Measurements from ENCODE around the gene TTC38.

Gene TTC38

GRCh38 chr22:46280063-46280817, 12.4 kb downstream of the TTC38 start:
- no peak for DNase-seq (ENCODE audit: low spot score)
- no peak for TF ChIP-seq CTCF (IDR thresholded peaks at IDR 0.05; ENCODE audit: extremely low read depth, missing control alignments)

- DNase-seq (ENCODE audit: low spot score) = no peak
- no peak for TF ChIP-seq CTCF (IDR thresholded peaks at IDR 0.05; ENCODE audit: extremely low read depth, missing control alignments)
Observed at GRCh38 chr22:46280999-46281623, 13.3 kb downstream of the TTC38 start.

- no peak for TF ChIP-seq CTCF (IDR thresholded peaks at IDR 0.05; ENCODE audit: extremely low read depth, missing control alignments)
Observed at GRCh38 chr22:46281866-46282678, 14.3 kb downstream of the TTC38 start.

GRCh38 chr22:46286006-46286405, 18.2 kb downstream of the TTC38 start:
- no peak for TF ChIP-seq CTCF (IDR thresholded peaks at IDR 0.05; ENCODE audit: extremely low read depth, missing control alignments)
- DNase-seq (ENCODE audit: low spot score) = no peak

More at GRCh38 chr22:46281866-46282678, 14.3 kb downstream of the TTC38 start:
- no peak for DNase-seq (ENCODE audit: low spot score)

GRCh38 chr22:46286941-46287872, 19.4 kb downstream of the TTC38 start:
- no peak for DNase-seq (ENCODE audit: low spot score)
- no peak for TF ChIP-seq CTCF (IDR thresholded peaks at IDR 0.05; ENCODE audit: extremely low read depth, missing control alignments)

- DNase-seq (ENCODE audit: low spot score) = peak; percentile 89
- no peak for TF ChIP-seq CTCF (IDR thresholded peaks at IDR 0.05; ENCODE audit: extremely low read depth, missing control alignments)
Observed at GRCh38 chr22:46287873-46288751, 20.3 kb downstream of the TTC38 start.
